ENCODE data around the gene NUDT1. TPM values are rescaled to one million over a fixed set of nuclear protein-coding genes. Genes with fewer than 3 reads are reported as not detected.

The NUDT1 gene
- total RNA-seq, 4 donors from 2014 or later: 4.3 to 15.9 (median 10.6) TPM

DNA sequence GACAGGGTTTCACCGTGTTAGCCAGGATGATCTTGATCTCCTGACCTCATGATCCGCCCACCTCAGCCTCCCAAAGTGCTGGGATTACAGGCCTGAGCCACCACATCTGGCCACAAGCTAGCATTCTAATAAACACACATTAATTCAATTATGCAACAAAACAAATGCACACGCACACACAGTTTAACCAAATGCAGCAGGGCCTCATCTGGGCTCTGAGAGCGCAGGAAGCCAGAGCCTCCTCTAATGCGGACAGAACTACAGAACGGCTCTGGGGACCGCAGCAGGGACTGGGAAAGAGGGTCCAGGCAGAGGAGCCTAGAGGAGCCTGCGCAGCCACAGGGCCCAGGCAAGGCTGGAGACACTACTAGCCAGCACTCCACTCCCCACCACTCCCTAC, 13.1 kb upstream of the NUDT1 start:
- peaks cover 0 to 62% of the 10 kb centered on the region in 2 donors for H3K36me3 ChIP-seq
- TF ChIP-seq POLR2AphosphoS5 (IDR thresholded peaks at IDR 0.05): no peak
- TF ChIP-seq, protein P1, sequence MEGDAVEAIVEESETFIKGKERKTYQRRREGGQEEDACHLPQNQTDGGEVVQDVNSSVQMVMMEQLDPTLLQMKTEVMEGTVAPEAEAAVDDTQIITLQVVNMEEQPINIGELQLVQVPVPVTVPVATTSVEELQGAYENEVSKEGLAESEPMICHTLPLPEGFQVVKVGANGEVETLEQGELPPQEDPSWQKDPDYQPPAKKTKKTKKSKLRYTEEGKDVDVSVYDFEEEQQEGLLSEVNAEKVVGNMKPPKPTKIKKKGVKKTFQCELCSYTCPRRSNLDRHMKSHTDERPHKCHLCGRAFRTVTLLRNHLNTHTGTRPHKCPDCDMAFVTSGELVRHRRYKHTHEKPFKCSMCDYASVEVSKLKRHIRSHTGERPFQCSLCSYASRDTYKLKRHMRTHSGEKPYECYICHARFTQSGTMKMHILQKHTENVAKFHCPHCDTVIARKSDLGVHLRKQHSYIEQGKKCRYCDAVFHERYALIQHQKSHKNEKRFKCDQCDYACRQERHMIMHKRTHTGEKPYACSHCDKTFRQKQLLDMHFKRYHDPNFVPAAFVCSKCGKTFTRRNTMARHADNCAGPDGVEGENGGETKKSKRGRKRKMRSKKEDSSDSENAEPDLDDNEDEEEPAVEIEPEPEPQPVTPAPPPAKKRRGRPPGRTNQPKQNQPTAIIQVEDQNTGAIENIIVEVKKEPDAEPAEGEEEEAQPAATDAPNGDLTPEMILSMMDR (IDR thresholded peaks at IDR 0.05): no peak
- TF ChIP-seq EP300 (IDR thresholded peaks at IDR 0.05): no peak
- no peak for TF ChIP-seq POLR2A (IDR thresholded peaks at IDR 0.05)
- no peak for ATAC-seq
- no peak overlapping the region for H3K4me3 ChIP-seq
- 60 to 63% methylated on average over 1 to 4 of the region's 8 CpGs for WGBS, 2 donors (ENCODE audit: low coverage in 1 of 2)
- no peaks in the 10 kb centered on the region for H3K9me3 ChIP-seq
- H3K4me1 ChIP-seq: peaks cover 0 to 41% (median 15%) of the 10 kb centered on the region in 3 donors
- H3K27ac ChIP-seq: no peak overlapping the region
- no peaks in the 10 kb centered on the region for H3K27me3 ChIP-seq

DNA sequence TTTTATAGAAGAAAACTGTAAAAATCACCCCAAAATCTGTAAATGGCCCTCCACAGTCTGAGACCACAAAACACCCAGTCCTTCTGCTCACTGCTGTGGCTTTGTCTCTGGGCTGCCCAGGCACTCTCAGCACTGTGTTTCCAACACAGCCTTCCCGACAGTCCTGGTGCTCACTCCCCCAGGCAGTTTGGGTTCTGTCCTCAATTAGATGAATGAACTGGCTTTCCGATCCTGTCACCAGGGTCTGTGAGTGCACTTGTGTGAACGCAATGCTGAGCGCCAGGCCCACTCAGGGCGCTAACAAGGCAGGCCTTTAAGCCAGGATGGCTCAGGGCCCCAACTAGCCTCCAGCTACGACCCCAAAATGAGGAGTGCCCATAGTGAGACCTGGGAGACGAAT, 12.6 kb upstream of the NUDT1 start:
- H3K36me3 ChIP-seq: peaks cover 0 to 61% of the 10 kb centered on the region in 2 donors
- H3K27me3 ChIP-seq: no peaks in the 10 kb centered on the region
- ATAC-seq: no peak
- H3K9me3 ChIP-seq: no peaks in the 10 kb centered on the region
- WGBS, 2 donors (ENCODE audit: low coverage in 1 of 2): 71 to 80% methylated on average over 1 of the region's 7 CpGs
- TF ChIP-seq, protein P1 (IDR thresholded peaks at IDR 0.05): no peak
- TF ChIP-seq EP300 (IDR thresholded peaks at IDR 0.05): no peak
- TF ChIP-seq POLR2A (IDR thresholded peaks at IDR 0.05): no peak
- no peak for TF ChIP-seq POLR2AphosphoS5 (IDR thresholded peaks at IDR 0.05)
- H3K4me1 ChIP-seq: peaks cover 0 to 41% (median 15%) of the 10 kb centered on the region in 3 donors
- no peak overlapping the region for H3K4me3 ChIP-seq
- H3K27ac ChIP-seq: no peak overlapping the region

DNA sequence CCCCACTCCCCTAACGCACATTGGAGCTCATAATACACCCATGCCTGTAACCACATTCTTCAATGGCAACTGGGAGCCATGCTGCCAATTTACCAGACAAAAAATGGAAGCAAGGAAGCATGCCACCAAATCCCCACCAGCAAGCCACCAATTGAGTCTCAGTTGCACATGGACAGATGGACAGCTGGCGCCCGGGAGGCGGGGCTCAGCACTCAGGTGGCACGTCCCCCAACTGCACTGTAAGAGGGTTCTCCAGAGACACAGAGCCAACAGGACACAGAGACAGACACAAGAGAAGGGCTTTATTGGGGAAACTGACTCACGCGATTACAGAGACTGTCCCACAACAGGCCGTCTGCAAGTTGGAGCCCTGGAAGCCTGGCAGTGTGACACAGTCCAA, 11.8 kb upstream of the NUDT1 start:
- Histone ChIP-seq H3K4me3 (no peak overlapping the region), H3K36me3 (peaks cover 0 to 61% of the 10 kb centered on the region in 2 donors), H3K27ac (no peak overlapping the region), H3K9me3 (no peaks in the 10 kb centered on the region), H3K27me3 (no peaks in the 10 kb centered on the region), H3K4me1 (peaks cover 0 to 41% (median 15%) of the 10 kb centered on the region in 3 donors)
- TF ChIP-seq POLR2AphosphoS5 (IDR thresholded peaks at IDR 0.05): no peak
- TF ChIP-seq EP300 (IDR thresholded peaks at IDR 0.05): no peak
- TF ChIP-seq POLR2A (IDR thresholded peaks at IDR 0.05): no peak
- TF ChIP-seq, protein P1 (IDR thresholded peaks at IDR 0.05): no peak
- ATAC-seq: no peak
- 92 to 100% methylated on average over 1 to 7 of the region's 8 CpGs for WGBS, 2 donors (ENCODE audit: low coverage in 1 of 2)

DNA sequence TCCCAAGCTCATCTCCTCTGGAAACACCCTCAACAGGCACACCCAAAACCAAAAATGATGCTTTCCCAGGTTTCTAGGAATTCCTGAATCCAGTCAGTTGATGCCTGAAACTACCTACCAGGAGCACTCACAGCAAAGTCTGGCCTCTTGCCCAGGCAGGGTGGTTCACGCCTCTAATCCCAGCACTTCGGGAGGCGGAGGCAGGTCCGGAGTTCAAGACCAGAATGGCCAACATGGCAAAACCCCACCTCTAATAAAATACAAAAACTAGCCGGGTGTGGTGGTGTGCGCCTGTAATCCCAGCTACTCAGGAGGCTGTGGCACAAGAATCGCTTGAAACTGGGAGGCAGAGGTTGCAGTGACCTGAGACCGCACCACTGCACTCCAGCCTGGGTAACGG, 11.1 kb upstream of the NUDT1 start:
- WGBS, 2 donors (ENCODE audit: low coverage in 1 of 2): 95% methylated on average over 8 of the region's 9 CpGs; no CpG with 5 or more reads in 1 of the 2 donors
- peaks cover 0 to 61% of the 10 kb centered on the region in 2 donors for H3K36me3 ChIP-seq

More for the DNA sequence above, 11.1 kb upstream of the NUDT1 start:
- Histone ChIP-seq H3K4me1 (peaks cover 0 to 41% (median 15%) of the 10 kb centered on the region in 3 donors), H3K4me3 (peak overlapping the region in 1 of 2 donors; percentile 100), H3K27ac (no peak overlapping the region), H3K27me3 (no peaks in the 10 kb centered on the region), H3K9me3 (no peaks in the 10 kb centered on the region)
- TF ChIP-seq, protein P1 (IDR thresholded peaks at IDR 0.05): no peak
- no peak for ATAC-seq

Data from gastroesophageal sphincter (tissue), 4 donors.